ENCODE results near the gene CYBB. TPM values are rescaled to one million over a fixed set of nuclear protein-coding genes. Genes with fewer than 3 reads are reported as not detected.

The CYBB gene
- total and polyA plus RNA-seq, 2 of the 4 experiments (the other 2 are of a cell fraction): not detected

DNA sequence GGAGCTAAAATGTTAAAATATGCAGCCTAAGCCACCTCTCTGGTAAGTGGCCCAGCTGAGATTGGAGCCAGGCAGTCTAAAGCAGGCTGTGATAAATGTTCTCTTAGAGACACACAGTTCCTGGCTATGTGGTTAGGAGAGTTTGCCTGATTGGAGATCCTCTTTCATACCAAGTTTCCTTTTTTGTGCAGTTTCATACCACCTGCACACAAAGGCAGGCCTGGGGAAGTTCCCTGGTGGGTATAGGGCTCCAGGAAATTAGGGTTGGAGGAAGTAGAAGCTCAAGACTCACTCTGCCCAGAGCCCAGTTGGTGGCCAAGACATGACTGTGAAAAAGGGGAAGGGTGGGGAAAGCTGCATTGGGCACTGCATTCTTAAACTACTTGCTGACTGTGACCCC lies 16.9 kb downstream of the CYBB start:
- ATAC-seq (ENCODE audit: low read depth) (no peak), DNase-seq (no peak)
- Histone ChIP-seq H3K9ac (ENCODE audit: low read depth, low read length) (no peak overlapping the region), H3K56ac (ENCODE audit: extremely low read depth, insufficient read depth, low read length) (no peak overlapping the region), H3K36me3 (ENCODE audit: control insufficient read depth, insufficient read depth, low read length) (no peaks in the 10 kb centered on the region), H3K23ac (ENCODE audit: low read depth, low read length) (no peak overlapping the region), H2AK9ac (replicated peaks; ENCODE audit: low read depth, low read length, poor library complexity) (no peak overlapping the region), H4K5ac (ENCODE audit: low read depth, low read length) (no peak overlapping the region), H3K4me1 (ENCODE audit: control insufficient read depth, insufficient read depth, low read length) (no peaks in the 10 kb centered on the region), H3K18ac (ENCODE audit: low read depth, low read length) (no peak overlapping the region), H4K20me1 (ENCODE audit: insufficient read depth, low read length) (no peaks in the 10 kb centered on the region), H3K27me3 (ENCODE audit: control insufficient read depth, insufficient read depth, low read length) (peaks cover 7% of the 10 kb centered on the region; the same call in 1 of the 2 replicates), H2BK120ac (ENCODE audit: low read depth, low read length) (no peak overlapping the region), H3K79me1 (ENCODE audit: low read depth in 1 of 2, low read length in 2 of 2) (no peaks in the 10 kb centered on the region), H2AFZ (replicated peaks; ENCODE audit: low read length, poor library complexity) (no peak overlapping the region), H2BK15ac (ENCODE audit: low read depth, low read length) (no peak overlapping the region), H2BK20ac (ENCODE audit: low read depth, low read length) (no peak overlapping the region), H3K27ac (ENCODE audit: insufficient read depth, low read length) (no peak overlapping the region), H3K4me3 (ENCODE audit: insufficient read depth, low read depth, low read length) (no peak overlapping the region), H4K91ac (ENCODE audit: insufficient read depth, low read depth, low read length) (no peak overlapping the region), H2AK5ac (ENCODE audit: low read depth, low read length) (no peak overlapping the region), H4K8ac (ENCODE audit: low read depth in 2 of 2, low read length in 2 of 2) (no peak overlapping the region), H3K9me1 (ENCODE audit: insufficient read depth, low read length) (no peaks in the 10 kb centered on the region), H3K14ac (replicated peaks; ENCODE audit: low read depth, low read length) (no peak overlapping the region), H3K4ac (ENCODE audit: low read depth, low read length) (no peak overlapping the region), H3K9me3 (ENCODE audit: control insufficient read depth, insufficient read depth, low read length) (no peaks in the 10 kb centered on the region), H2BK5ac (ENCODE audit: low read depth, low read length, poor library complexity, severe bottlenecking) (no peak overlapping the region), H3K4me2 (ENCODE audit: low read depth, low read length) (no peak overlapping the region)
- dilution Hi-C loops (cut with HindIII; ENCODE audit: low sequenced_read_pairs, unreplicated experiment): no loop called here
- no peak for TF ChIP-seq MAZ (IDR thresholded peaks at IDR 0.05; ENCODE audit: borderline replicate concordance, low read depth, low read length)
- ChIA-PET CTCF (no interaction called here), POLR2A (ENCODE audit: unreplicated experiment) (no interaction called here)
- intact Hi-C loops (cut with micrococcal nuclease): no loop called here
- in situ Hi-C loops (cut with MboI; ENCODE audit: low sequenced_read_pairs): no loop called here
- no TSS peak for BruUV-seq (replicated peaks)

Measured in IMR-90 (cell line).